HG03432 (cell line): ENCODE measurements around the gene SNTG2.

Source experiments
- ATAC-seq: cut with Tn5 transposase; IDR thresholded peaks from one replicate; pipeline ENCODE4 v1.9.1; 2021; ENCODE audit warnings: mild to moderate bottlenecking, moderate library complexity; ENCODE audit not compliant: unreplicated experiment

The SNTG2 gene

GRCh38 chr2:1265454-1265853 lies 314.8 kb downstream of the SNTG2 start:
- ATAC-seq: no peak

GRCh38 chr2:1266351-1266750 lies 315.7 kb downstream of the SNTG2 start:
- ATAC-seq: no peak

- ATAC-seq: no peak
Measured at GRCh38 chr2:1268034-1268433, 317.4 kb downstream of the SNTG2 start.

GRCh38 chr2:1269812-1270211 lies 319.2 kb downstream of the SNTG2 start:
- ATAC-seq: no peak

GRCh38 chr2:1272835-1273234 lies 322.2 kb downstream of the SNTG2 start:
- ATAC-seq: no peak

- no peak for ATAC-seq
Measured at GRCh38 chr2:1277634-1278033, 327.0 kb downstream of the SNTG2 start.

GRCh38 chr2:1278125-1278524 lies 327.5 kb downstream of the SNTG2 start:
- ATAC-seq: no peak

GRCh38 chr2:1278861-1279260 lies 328.2 kb downstream of the SNTG2 start:
- ATAC-seq: no peak

- no peak for ATAC-seq
Measured at GRCh38 chr2:1282552-1282951, 331.9 kb downstream of the SNTG2 start.

GRCh38 chr2:1283020-1283801 lies 332.6 kb downstream of the SNTG2 start:
- no peak for ATAC-seq

GRCh38 chr2:1283871-1284270 lies 333.2 kb downstream of the SNTG2 start:
- no peak for ATAC-seq

- ATAC-seq: no peak
Measured at GRCh38 chr2:1286929-1287328, 336.3 kb downstream of the SNTG2 start.

GRCh38 chr2:1287427-1287826 lies 336.8 kb downstream of the SNTG2 start:
- no peak for ATAC-seq

- ATAC-seq: no peak
Measured at GRCh38 chr2:1294900-1295299, 344.3 kb downstream of the SNTG2 start.

- ATAC-seq: no peak
Measured at GRCh38 chr2:1295740-1296139, 345.1 kb downstream of the SNTG2 start.

- no peak for ATAC-seq
Measured at GRCh38 chr2:1297372-1298159, 346.9 kb downstream of the SNTG2 start.

- no peak for ATAC-seq
Measured at GRCh38 chr2:1299043-1299442, 348.4 kb downstream of the SNTG2 start.

GRCh38 chr2:1300284-1300683 lies 349.6 kb downstream of the SNTG2 start:
- ATAC-seq: no peak

- ATAC-seq: no peak
Measured at GRCh38 chr2:1301056-1301455, 350.4 kb downstream of the SNTG2 start.

- ATAC-seq: no peak
Measured at GRCh38 chr2:1305342-1306013, 354.8 kb downstream of the SNTG2 start.

GRCh38 chr2:1306014-1306686 lies 355.5 kb downstream of the SNTG2 start:
- no peak for ATAC-seq
